HepG2 (cell line): ENCODE results near the gene ACVR1B.
"Not testable (repeated sequence)": the region's sequence is repeated elsewhere in the genome, so short reads cannot be mapped to it uniquely, and the experiment has no call there.

Source experiments
- ADNP ChIP-seq: sonication (generic); formaldehyde crosslinking; IDR thresholded peaks from 2 replicates; pipeline ENCODE4 v1.4.0; 2020; ENCODE audit warnings: missing genetic modification reagents
- CTCF ChIP-seq: sonication (generic); formaldehyde crosslinking; IDR thresholded peaks from 2 replicates; pipeline ENCODE4 v1.5.0; 2020; ENCODE audit warnings: mild to moderate bottlenecking, missing genetic modification reagents, moderate library complexity
- FOXA3 ChIP-seq: IDR thresholded peaks from 2 replicates; pipeline ENCODE4 v1.6.1; 2016; ENCODE audit warnings: missing genetic modification reagents, missing compliant biosample characterization
- TIGD3 ChIP-seq: sonication (generic); formaldehyde crosslinking; IDR thresholded peaks from 2 replicates; pipeline ENCODE4 v1.5.1; 2020; ENCODE audit warnings: mild to moderate bottlenecking, missing genetic modification reagents, borderline replicate concordance
- USF2 ChIP-seq, 2 experiments: sonication (generic) in 1 of 2; formaldehyde crosslinking in 1 of 2; IDR thresholded peaks; 2 replicates each; pipeline versions ENCODE4 v1.5.1 to v1.6.1; 2011 to 2020; ENCODE audit warnings: borderline replicate concordance in 1 of 2, low read depth in 1 of 2, low read length in 1 of 2, mild to moderate bottlenecking in 1 of 2, missing genetic modification reagents in 1 of 2, moderate library complexity in 1 of 2
- ZNF251 ChIP-seq: sonication (generic); formaldehyde crosslinking; IDR thresholded peaks from 2 replicates; pipeline ENCODE4 v1.9.0; 2021; ENCODE audit warnings: mild to moderate bottlenecking, missing genetic modification reagents
- ZNF724P ChIP-seq: sonication (generic); formaldehyde crosslinking; IDR thresholded peaks from 2 replicates; pipeline ENCODE4 v1.8.0; 2022; ENCODE audit warnings: missing genetic modification reagents, borderline replicate concordance
- ZSCAN5A ChIP-seq: sonication (generic); formaldehyde crosslinking; IDR thresholded peaks from 2 replicates; pipeline ENCODE4 v1.8.0; 2022; ENCODE audit warnings: mild to moderate bottlenecking, missing genetic modification reagents, borderline replicate concordance
- TF ChIP-seq, protein P1 (sequence below): sonication (generic); formaldehyde crosslinking; IDR thresholded peaks from 2 replicates; pipeline ENCODE4 v1.8.1; 2023; ENCODE audit warnings: mild to moderate bottlenecking, missing genetic modification reagents

DNA sequence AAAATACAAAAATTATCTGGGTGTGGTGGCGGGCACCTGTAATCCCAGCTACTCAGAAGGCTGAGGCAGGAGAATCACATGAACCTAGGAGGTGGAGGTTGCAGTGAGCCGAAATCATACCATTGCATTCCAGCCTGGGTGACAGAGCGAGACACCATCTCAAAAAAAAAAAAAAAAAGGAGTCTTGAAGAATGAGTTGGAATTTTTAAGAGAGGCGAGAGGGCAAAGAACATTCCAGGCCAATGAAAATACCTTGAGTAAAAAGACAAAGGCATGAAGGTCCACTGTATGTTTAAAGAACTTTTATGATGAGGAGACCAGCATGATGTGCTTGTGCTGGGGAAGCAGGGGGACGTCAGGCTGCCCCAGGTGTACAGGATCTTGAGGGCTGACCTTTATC is 27.8 kb downstream of the ACVR1B start:
- not testable (repeated sequence) for TF ChIP-seq ZNF724P (CRISPR knock-in tag); ADNP; USF2 (IDR thresholded peaks at IDR 0.05; ENCODE audit: low read depth, low read length); USF2 (CRISPR knock-in tag; IDR thresholded peaks at IDR 0.05; ENCODE audit: borderline replicate concordance); ZNF251 (CRISPR knock-in tag); ZSCAN5A (CRISPR knock-in tag); CTCF (CRISPR knock-in tag); FOXA3 (CRISPR knock-in tag); TIGD3 (CRISPR knock-in tag)
- TF ChIP-seq, protein P1, sequence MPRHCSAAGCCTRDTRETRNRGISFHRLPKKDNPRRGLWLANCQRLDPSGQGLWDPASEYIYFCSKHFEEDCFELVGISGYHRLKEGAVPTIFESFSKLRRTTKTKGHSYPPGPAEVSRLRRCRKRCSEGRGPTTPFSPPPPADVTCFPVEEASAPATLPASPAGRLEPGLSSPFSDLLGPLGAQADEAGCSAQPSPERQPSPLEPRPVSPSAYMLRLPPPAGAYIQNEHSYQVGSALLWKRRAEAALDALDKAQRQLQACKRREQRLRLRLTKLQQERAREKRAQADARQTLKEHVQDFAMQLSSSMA (CRISPR knock-in tag) = not testable (repeated sequence)
